PFSK-1 (cell line): ENCODE measurements around the gene PREX1.

ENCODE experiments used
- FOXP2 ChIP-seq: optimal IDR thresholded peaks from 2 replicates; pipeline ENCODE3; 2011; ENCODE audit warnings: borderline replicate concordance, control low read depth, inconsistent platforms; ENCODE audit not compliant: insufficient read depth; ENCODE audit errors: extremely low read length, extremely low read depth
- POLR2AphosphoS5 ChIP-seq: IDR thresholded peaks from 2 replicates; pipeline ENCODE4 v1.6.1; 2012; ENCODE audit warnings: low read depth, mild to moderate bottlenecking, control low read depth, low read length, moderate library complexity
- REST ChIP-seq, 2 experiments: IDR thresholded peaks; 2 replicates each; pipeline versions ENCODE4 v1.6.1 to v1.8.0; 2011 to 2012; ENCODE audit warnings: low read depth in 2 of 2, low read length in 2 of 2, control low read depth in 1 of 2, inconsistent platforms in 1 of 2, mild to moderate bottlenecking in 1 of 2, moderate library complexity in 1 of 2; ENCODE audit not compliant: insufficient read depth in 1 of 2
- SIN3A ChIP-seq: IDR thresholded peaks from 2 replicates; pipeline ENCODE4 v1.6.1; 2012; ENCODE audit warnings: mild to moderate bottlenecking, low read length, moderate library complexity, borderline replicate concordance; ENCODE audit not compliant: insufficient read depth
- TAF1 ChIP-seq: IDR thresholded peaks from 2 replicates; pipeline ENCODE4 v1.6.1; 2012; ENCODE audit warnings: low read length, control low read depth, borderline replicate concordance; ENCODE audit not compliant: insufficient read depth

PREX1 gene

GRCh38 chr20:48752963-48753362 lies 74.8 kb downstream of the PREX1 start:
- TF ChIP-seq REST (IDR thresholded peaks at IDR 0.05; ENCODE audit: insufficient read depth in 1 of 2, low read depth in 2 of 2, low read length in 2 of 2) (no peak), POLR2AphosphoS5 (no peak), TAF1 (no peak), SIN3A (no peak)

- TF ChIP-seq FOXP2 = no peak
- TF ChIP-seq REST (IDR thresholded peaks at IDR 0.05; ENCODE audit: insufficient read depth in 1 of 2, low read depth in 2 of 2, low read length in 2 of 2) = no peak
- TF ChIP-seq SIN3A = no peak
- no peak for TF ChIP-seq POLR2AphosphoS5
Measured at GRCh38 chr20:48751871-48752270, 75.9 kb downstream of the PREX1 start.

- TF ChIP-seq REST (IDR thresholded peaks at IDR 0.05; ENCODE audit: insufficient read depth in 1 of 2, low read depth in 2 of 2, low read length in 2 of 2) (no peak), POLR2AphosphoS5 (no peak), FOXP2 (no peak), SIN3A (no peak), TAF1 (no peak)
Measured at GRCh38 chr20:48750941-48751635, 76.7 kb downstream of the PREX1 start.

- TF ChIP-seq REST (IDR thresholded peaks at IDR 0.05; ENCODE audit: insufficient read depth in 1 of 2, low read depth in 2 of 2, low read length in 2 of 2) (no peak), SIN3A (no peak), TAF1 (no peak), POLR2AphosphoS5 (no peak), FOXP2 (no peak)
Measured at GRCh38 chr20:48750376-48750775, 77.4 kb downstream of the PREX1 start.

- TF ChIP-seq SIN3A (no peak), TAF1 (no peak)
Measured at GRCh38 chr20:48749437-48749836, 78.4 kb downstream of the PREX1 start.
